Breast epithelium (tissue), 4 donors: Measurements from ENCODE around the gene FAM81A. TPM values are rescaled to one million over a fixed set of nuclear protein-coding genes. Genes with fewer than 3 reads are reported as not detected.

Experiments
- DNase-seq, 2 donors: peaks; one replicate each; pipeline ENCODE4 v3.0.0-alpha.2; 2019; ENCODE audit warnings: low spot score in 2 of 2
- H3K27ac ChIP-seq, 2 donors: fragments of 200-600 bp; sonication (generic) in 1 of 2; one replicate each; pipeline ENCODE4 v1.5.1; 2016 to 2019; ENCODE audit warnings: mild to moderate bottlenecking in 1 of 2
- H3K27me3 ChIP-seq, 2 donors: fragments of 200-600 bp; sonication (generic) in 1 of 2; one replicate each; pipeline versions ENCODE4 v1.5.1 to v1.6.0; 2017 to 2019; ENCODE audit warnings: control low read depth in 1 of 2, mild to moderate bottlenecking in 1 of 2
- H3K36me3 ChIP-seq: fragments of 200-600 bp; one replicate; pipeline ENCODE4 v1.5.1; 2019
- H3K4me1 ChIP-seq, 2 donors: fragments of 200-600 bp; sonication (generic); one replicate each; pipeline ENCODE4 v1.5.1; 2016 to 2019; ENCODE audit warnings: control low read depth in 1 of 2
- H3K4me3 ChIP-seq, 3 donors: fragments of 200-600 bp; sonication (generic); 1 replicate in 2 of 3; 2 replicates in 1 of 3; pipeline ENCODE4 v1.5.1; 2016 to 2019; ENCODE audit warnings: mild to moderate bottlenecking in 3 of 3, moderate library complexity in 2 of 3
- H3K9me3 ChIP-seq, 2 donors: fragments of 200-600 bp; sonication (generic) in 1 of 2; one replicate each; pipeline ENCODE4 v1.5.1; 2016 to 2019; ENCODE audit warnings: control low read depth in 1 of 2
- POLR2A ChIP-seq: fragments of 450-650 bp; IDR thresholded peaks from one replicate; pipeline ENCODE4 v1.6.1; 2016; ENCODE audit warnings: antibody characterized with exemption, mild to moderate bottlenecking, moderate library complexity
- POLR2AphosphoS5 ChIP-seq, 3 donors: sonication (generic); formaldehyde crosslinking; IDR thresholded peaks; one replicate each; pipeline ENCODE4 v1.6.1; 2017; ENCODE audit warnings: antibody characterized with exemption in 3 of 3
- intact Hi-C: fragments of 100-400 bp; cut with DNase I; formaldehyde crosslinking; loops from one replicate; pipeline ENCODE4 v1.15.1; 2023; ENCODE audit warnings: low total_unique reads
- total RNA-seq, 3 donors: library from RNA; depleted of rRNA; stranded (reverse); fragments of >200 nt; gene quantifications; one replicate each; pipeline ENCODE4 v1.1.0, GENCODE V29; 2016
- TF ChIP-seq, protein P1 (sequence below), 3 donors: fragments of 450-650 bp; IDR thresholded peaks; one replicate each; pipeline ENCODE4 v1.5.1; 2016 to 2017; ENCODE audit warnings: antibody characterized with exemption in 3 of 3, mild to moderate bottlenecking in 3 of 3, moderate library complexity in 3 of 3

The FAM81A gene
- total RNA-seq, 3 donors from 2014 or later: 1.2 to 2.3 TPM; not detected in 1

GRCh38 chr15:59501597-59501996 lies 63.6 kb downstream of the FAM81A start:
- TF ChIP-seq POLR2A: no peak
- TF ChIP-seq, protein P1, sequence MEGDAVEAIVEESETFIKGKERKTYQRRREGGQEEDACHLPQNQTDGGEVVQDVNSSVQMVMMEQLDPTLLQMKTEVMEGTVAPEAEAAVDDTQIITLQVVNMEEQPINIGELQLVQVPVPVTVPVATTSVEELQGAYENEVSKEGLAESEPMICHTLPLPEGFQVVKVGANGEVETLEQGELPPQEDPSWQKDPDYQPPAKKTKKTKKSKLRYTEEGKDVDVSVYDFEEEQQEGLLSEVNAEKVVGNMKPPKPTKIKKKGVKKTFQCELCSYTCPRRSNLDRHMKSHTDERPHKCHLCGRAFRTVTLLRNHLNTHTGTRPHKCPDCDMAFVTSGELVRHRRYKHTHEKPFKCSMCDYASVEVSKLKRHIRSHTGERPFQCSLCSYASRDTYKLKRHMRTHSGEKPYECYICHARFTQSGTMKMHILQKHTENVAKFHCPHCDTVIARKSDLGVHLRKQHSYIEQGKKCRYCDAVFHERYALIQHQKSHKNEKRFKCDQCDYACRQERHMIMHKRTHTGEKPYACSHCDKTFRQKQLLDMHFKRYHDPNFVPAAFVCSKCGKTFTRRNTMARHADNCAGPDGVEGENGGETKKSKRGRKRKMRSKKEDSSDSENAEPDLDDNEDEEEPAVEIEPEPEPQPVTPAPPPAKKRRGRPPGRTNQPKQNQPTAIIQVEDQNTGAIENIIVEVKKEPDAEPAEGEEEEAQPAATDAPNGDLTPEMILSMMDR (IDR thresholded peaks at IDR 0.05): peak in 1 of 3 donors; percentile 26
- no peak for TF ChIP-seq POLR2AphosphoS5 (IDR thresholded peaks at IDR 0.05)
- Histone ChIP-seq H3K9me3 (no peaks in the 10 kb centered on the region), H3K27ac (no peak overlapping the region), H3K4me1 (no peaks in the 10 kb centered on the region), H3K4me3 (no peak overlapping the region), H3K36me3 (no peaks in the 10 kb centered on the region), H3K27me3 (no peaks in the 10 kb centered on the region)
- intact Hi-C loops: no loop called here
- DNase-seq: no peak

- no peak for DNase-seq
- Histone ChIP-seq H3K4me3 (no peak overlapping the region), H3K9me3 (no peaks in the 10 kb centered on the region), H3K27ac (no peak overlapping the region), H3K27me3 (no peaks in the 10 kb centered on the region), H3K36me3 (no peaks in the 10 kb centered on the region), H3K4me1 (no peaks in the 10 kb centered on the region)
- intact Hi-C loops: no loop called here
- TF ChIP-seq, protein P1 (IDR thresholded peaks at IDR 0.05): no peak
- TF ChIP-seq POLR2AphosphoS5 (IDR thresholded peaks at IDR 0.05) (no peak), POLR2A (no peak)
Measured at GRCh38 chr15:59515190-59515589, 77.2 kb downstream of the FAM81A start.

GRCh38 chr15:59516655-59517461 lies 78.9 kb downstream of the FAM81A start:
- TF ChIP-seq POLR2AphosphoS5 (IDR thresholded peaks at IDR 0.05): no peak
- no peak for TF ChIP-seq POLR2A
- TF ChIP-seq, protein P1 (IDR thresholded peaks at IDR 0.05): no peak
- no peak overlapping the region for H3K27ac ChIP-seq
- no peaks in the 10 kb centered on the region for H3K9me3 ChIP-seq
- H3K4me1 ChIP-seq: no peaks in the 10 kb centered on the region
- intact Hi-C loops: no loop called here
- no peaks in the 10 kb centered on the region for H3K36me3 ChIP-seq
- DNase-seq: no peak
- H3K4me3 ChIP-seq: no peak overlapping the region
- no peaks in the 10 kb centered on the region for H3K27me3 ChIP-seq

DNA sequence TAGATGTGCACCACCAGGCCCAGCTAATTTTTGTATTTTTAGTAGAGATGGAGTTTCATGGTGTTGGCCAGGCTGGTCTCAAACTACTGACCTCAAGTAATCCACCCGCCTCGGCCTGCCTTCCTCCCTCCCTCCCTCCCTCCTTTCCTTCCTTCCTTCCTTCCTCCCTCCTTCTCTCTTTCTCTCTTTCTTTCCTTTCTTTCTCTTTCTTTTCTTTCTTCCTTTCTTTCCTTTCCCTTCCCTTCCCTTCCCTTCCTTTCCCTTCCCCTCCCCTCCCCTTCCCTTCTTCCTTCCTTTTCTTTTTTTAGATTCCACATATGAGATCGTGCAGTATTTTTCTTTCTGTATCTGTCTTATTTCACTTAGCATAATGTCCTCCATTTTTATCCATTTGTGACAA lies 81.3 kb downstream of the FAM81A start:
- no peak for TF ChIP-seq POLR2A
- no peaks in the 10 kb centered on the region for H3K36me3 ChIP-seq
- H3K27me3 ChIP-seq: no peaks in the 10 kb centered on the region
- H3K9me3 ChIP-seq: no peaks in the 10 kb centered on the region
- intact Hi-C loops: no loop called here
- H3K4me1 ChIP-seq: no peaks in the 10 kb centered on the region
- no peak overlapping the region for H3K27ac ChIP-seq
- DNase-seq: no peak
- H3K4me3 ChIP-seq: no peak overlapping the region

GRCh38 chr15:59521443-59521842 lies 83.5 kb downstream of the FAM81A start:
- intact Hi-C loops: no loop called here
- Histone ChIP-seq H3K4me3 (no peak overlapping the region), H3K36me3 (no peaks in the 10 kb centered on the region), H3K27ac (no peak overlapping the region), H3K27me3 (no peaks in the 10 kb centered on the region), H3K9me3 (no peaks in the 10 kb centered on the region), H3K4me1 (no peaks in the 10 kb centered on the region)
- DNase-seq: no peak
- TF ChIP-seq POLR2A (no peak), POLR2AphosphoS5 (IDR thresholded peaks at IDR 0.05) (no peak)
- TF ChIP-seq, protein P1 (IDR thresholded peaks at IDR 0.05): no peak
